RCC 7860 (cell line): ENCODE results near the gene PCAT7.
"Not testable (repeated sequence)": the region's sequence is repeated elsewhere in the genome, so short reads cannot be mapped to it uniquely, and the experiment has no call there.

Experiments
- DNase-seq: peaks from one replicate; pipeline ENCODE4 v3.0.0-alpha.2; 2015; ENCODE audit warnings: low spot score
- FAIRE-seq: peaks from 2 replicates; lab custom pipeline; 2012; peaks lifted over from hg19 to GRCh38; lab: Jason Lieb, UNC

The PCAT7 gene

GRCh38 chr9:94560237-94560636 lies 5.4 kb downstream of the PCAT7 start:
- DNase-seq = no peak
- FAIRE-seq = no peak

- DNase-seq = no peak
- FAIRE-seq = no peak
These were observed 8.7 kb downstream of the PCAT7 start for GRCh38 chr9:94563548-94563947.

GRCh38 chr9:94564279-94564678 lies 9.4 kb downstream of the PCAT7 start:
- not testable (repeated sequence) for DNase-seq, FAIRE-seq

GRCh38 chr9:94566550-94566949 lies 11.7 kb downstream of the PCAT7 start:
- no peak for FAIRE-seq
- no peak for DNase-seq

- DNase-seq (no peak), FAIRE-seq (no peak)
These were observed 12.4 kb downstream of the PCAT7 start for GRCh38 chr9:94567271-94567670.

GRCh38 chr9:94568250-94568889 lies 13.5 kb downstream of the PCAT7 start:
- DNase-seq (no peak), FAIRE-seq (no peak)

GRCh38 chr9:94568972-94569712 lies 14.3 kb downstream of the PCAT7 start:
- DNase-seq (no peak), FAIRE-seq (no peak)

- no peak for DNase-seq
- no peak for FAIRE-seq
These were observed 21.2 kb downstream of the PCAT7 start for GRCh38 chr9:94576131-94576530.

- DNase-seq (no peak), FAIRE-seq (no peak)
These were observed 22.2 kb downstream of the PCAT7 start for GRCh38 chr9:94577036-94577435.

GRCh38 chr9:94577571-94577970 lies 22.7 kb downstream of the PCAT7 start:
- no peak for DNase-seq
- no peak for FAIRE-seq

- no peak for DNase-seq
- no peak for FAIRE-seq
These were observed 26.8 kb downstream of the PCAT7 start for GRCh38 chr9:94581728-94582127.

- no peak for DNase-seq
- FAIRE-seq = no peak
These were observed 29.7 kb downstream of the PCAT7 start for GRCh38 chr9:94584555-94584954.

GRCh38 chr9:94586316-94586715 lies 31.4 kb downstream of the PCAT7 start:
- DNase-seq = no peak

GRCh38 chr9:94586814-94587213 lies 31.9 kb downstream of the PCAT7 start:
- DNase-seq (no peak), FAIRE-seq (no peak)

More at GRCh38 chr9:94586316-94586715, 31.4 kb downstream of the PCAT7 start:
- no peak for FAIRE-seq

- DNase-seq (no peak), FAIRE-seq (no peak)
These were observed 33.8 kb downstream of the PCAT7 start for GRCh38 chr9:94588681-94589080.

GRCh38 chr9:94591046-94591545 lies 36.2 kb downstream of the PCAT7 start:
- DNase-seq, FAIRE-seq: not testable (repeated sequence)

GRCh38 chr9:94591876-94592275 lies 37.0 kb downstream of the PCAT7 start:
- FAIRE-seq = no peak
- no peak for DNase-seq

- DNase-seq = not testable (repeated sequence)
These were observed 37.8 kb downstream of the PCAT7 start for GRCh38 chr9:94592683-94593082.

GRCh38 chr9:94593459-94594345 lies 38.8 kb downstream of the PCAT7 start, which contains the start of gene FBP2:
Gene FBP2 (minus strand): TSS chr9:94593824. CDS start chr9:94593726, 98 bp downstream.
- no peak for DNase-seq
- FAIRE-seq = no peak

More at GRCh38 chr9:94592683-94593082, 37.8 kb downstream of the PCAT7 start:
- not testable (repeated sequence) for FAIRE-seq

- DNase-seq (no peak), FAIRE-seq (no peak)
These were observed 44.2 kb downstream of the PCAT7 start for GRCh38 chr9:94599102-94599501.

- no peak for FAIRE-seq
- DNase-seq = no peak
These were observed 45.4 kb downstream of the PCAT7 start for GRCh38 chr9:94600258-94600657.
